CD4-positive, alpha-beta T cell (primary cell): ENCODE measurements around the gene PTPRM. TPM values are rescaled to one million over a fixed set of nuclear protein-coding genes. Genes with fewer than 3 reads are reported as not detected.

Source experiments
- ATAC-seq: fragments of 200-7000 bp; cut with Tn5 transposase; one replicate; pipeline ENCODE4 v1.10.0; 2022; ENCODE audit warnings: mild to moderate bottlenecking; ENCODE audit not compliant: poor library complexity
- CTCF ChIA-PET: fragments of 350-600 bp; sonication (Branson Sonifier 250); formaldehyde crosslinking; loops from one replicate; lab custom pipeline; 2021; ENCODE audit warnings: antibody characterized with exemption, inconsistent platforms; lab: Charles Lee
- POLR2A ChIA-PET: fragments of 350-600 bp; sonication (Branson Sonifier 250); formaldehyde crosslinking; loops from one replicate; lab custom pipeline; 2021; ENCODE audit warnings: antibody characterized with exemption, inconsistent platforms; lab: Charles Lee
- DNase-seq, 14 experiments: peaks; one replicate each; pipeline ENCODE4 v3.0.0-alpha.2; 2013 to 2020; ENCODE audit warnings: mixed read lengths in 2 of 14
- H3K27ac ChIP-seq, 2 donors: one replicate each; pipeline versions ENCODE4 v1.5.1 to v1.7.0; 2013; ENCODE audit warnings: low read length in 2 of 2, low read depth in 1 of 2, mild to moderate bottlenecking in 1 of 2
- H3K27me3 ChIP-seq, 2 experiments: 1 replicate in 1 of 2; 2 replicates in 1 of 2; pipeline versions ENCODE4 v1.6.1 to v1.7.0; 2013; ENCODE audit warnings: low read length in 2 of 2, control low read depth in 1 of 2, mild to moderate bottlenecking in 1 of 2, moderate library complexity in 1 of 2; ENCODE audit not compliant: insufficient read depth in 2 of 2, control insufficient read depth in 1 of 2
- H3K36me3 ChIP-seq: one replicate; pipeline ENCODE4 v1.6.1; 2013; ENCODE audit warnings: low read length, control low read depth; ENCODE audit not compliant: insufficient read depth
- H3K4me1 ChIP-seq: one replicate; pipeline ENCODE4 v1.6.1; 2013; ENCODE audit warnings: low read length, control low read depth; ENCODE audit not compliant: insufficient read depth
- H3K4me3 ChIP-seq: one replicate; pipeline ENCODE4 v1.5.1; 2013; ENCODE audit warnings: mild to moderate bottlenecking, low read length, moderate library complexity
- H3K9me3 ChIP-seq, 2 experiments: 1 replicate in 1 of 2; 2 replicates in 1 of 2; pipeline versions ENCODE4 v1.6.1 to v1.7.0; 2013; ENCODE audit warnings: low read length in 2 of 2, mild to moderate bottlenecking in 2 of 2, control low read depth in 1 of 2, moderate library complexity in 1 of 2; ENCODE audit not compliant: control insufficient read depth in 1 of 2, insufficient read depth in 1 of 2
- H3K27ac Mint-ChIP-seq: one replicate; pipeline ENCODE4 v1.8.0; 2020; ENCODE audit warnings: mixed read lengths
- H3K27me3 Mint-ChIP-seq: one replicate; pipeline ENCODE4 v1.8.0; 2021; ENCODE audit warnings: mixed read lengths
- H3K36me3 Mint-ChIP-seq: one replicate; pipeline ENCODE4 v1.8.0; 2021; ENCODE audit warnings: low read depth, mixed read lengths
- H3K4me1 Mint-ChIP-seq: one replicate; pipeline ENCODE4 v1.8.0; 2021; ENCODE audit warnings: low read depth, mixed read lengths
- H3K4me3 Mint-ChIP-seq: one replicate; pipeline ENCODE4 v1.8.0; 2020; ENCODE audit warnings: mild to moderate bottlenecking, mixed read lengths
- H3K9me3 Mint-ChIP-seq: one replicate; pipeline ENCODE4 v1.8.0; 2020; ENCODE audit warnings: mixed read lengths
- intact Hi-C, 2 experiments: fragments of 100-400 bp; cut with DNase I in 1 of 2; cut with micrococcal nuclease in 1 of 2; formaldehyde crosslinking; loops; one replicate each; pipeline versions ENCODE4 v1.15.1 to v1.9.0; 2023 to 2025; cut with DNase I, micrococcal nuclease
- total RNA-seq, 174 experiments: library from RNA in 2 of 174; stranded (reverse) in 2 of 174; gene quantifications; one replicate each; pipeline ENCODE4 v1.2.3 and lab custom pipeline; 2021 to 2026
- TF ChIP-seq, protein P1 (sequence below): fragments of 200-600 bp; IDR thresholded peaks from one replicate; pipeline ENCODE4 v1.8.0; 2022; ENCODE audit warnings: antibody characterized with exemption, mild to moderate bottlenecking

PTPRM gene
- total RNA-seq, 2 experiments from 2014 or later = 21.7 to 21.9 TPM

DNA sequence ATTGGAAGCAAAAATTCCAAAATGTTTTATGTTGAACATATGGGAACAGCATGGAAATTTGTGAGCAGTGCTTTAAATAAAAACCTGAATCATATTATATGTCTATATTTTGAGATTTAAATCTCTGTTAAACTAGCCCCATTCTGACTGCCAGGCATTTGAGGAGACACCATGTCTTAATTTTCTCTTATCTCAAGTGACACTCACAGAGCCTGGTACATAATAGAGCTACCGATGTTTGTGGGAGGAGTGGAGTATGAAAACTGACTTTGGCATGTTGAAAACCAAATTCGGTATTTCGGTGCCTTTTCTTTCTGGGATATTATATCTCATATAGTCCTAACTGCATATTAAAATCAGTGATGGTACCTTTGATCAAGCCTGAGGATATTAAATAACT is 124.1 kb downstream of the PTPRM start:
- Histone ChIP-seq H3K4me3 (no peak overlapping the region), H3K9me3 (peaks cover 0 to 5% of the 10 kb centered on the region in 2 experiments), H3K27me3 (no peaks in the 10 kb centered on the region), H3K4me1 (no peaks in the 10 kb centered on the region), H3K27ac (no peak overlapping the region), H3K36me3 (no peaks in the 10 kb centered on the region)
- Mint-ChIP-seq H3K36me3 (no peaks in the 10 kb centered on the region), H3K4me3 (no peak overlapping the region), H3K27me3 (no peaks in the 10 kb centered on the region), H3K9me3 (no peaks in the 10 kb centered on the region), H3K27ac (no peak overlapping the region), H3K4me1 (no peaks in the 10 kb centered on the region)
- intact Hi-C loops = no loop called here
- ChIA-PET CTCF (no interaction called here), POLR2A (no interaction called here)
- DNase-seq (no peak), ATAC-seq (no peak)
- TF ChIP-seq, protein P1, sequence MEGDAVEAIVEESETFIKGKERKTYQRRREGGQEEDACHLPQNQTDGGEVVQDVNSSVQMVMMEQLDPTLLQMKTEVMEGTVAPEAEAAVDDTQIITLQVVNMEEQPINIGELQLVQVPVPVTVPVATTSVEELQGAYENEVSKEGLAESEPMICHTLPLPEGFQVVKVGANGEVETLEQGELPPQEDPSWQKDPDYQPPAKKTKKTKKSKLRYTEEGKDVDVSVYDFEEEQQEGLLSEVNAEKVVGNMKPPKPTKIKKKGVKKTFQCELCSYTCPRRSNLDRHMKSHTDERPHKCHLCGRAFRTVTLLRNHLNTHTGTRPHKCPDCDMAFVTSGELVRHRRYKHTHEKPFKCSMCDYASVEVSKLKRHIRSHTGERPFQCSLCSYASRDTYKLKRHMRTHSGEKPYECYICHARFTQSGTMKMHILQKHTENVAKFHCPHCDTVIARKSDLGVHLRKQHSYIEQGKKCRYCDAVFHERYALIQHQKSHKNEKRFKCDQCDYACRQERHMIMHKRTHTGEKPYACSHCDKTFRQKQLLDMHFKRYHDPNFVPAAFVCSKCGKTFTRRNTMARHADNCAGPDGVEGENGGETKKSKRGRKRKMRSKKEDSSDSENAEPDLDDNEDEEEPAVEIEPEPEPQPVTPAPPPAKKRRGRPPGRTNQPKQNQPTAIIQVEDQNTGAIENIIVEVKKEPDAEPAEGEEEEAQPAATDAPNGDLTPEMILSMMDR = no peak

GRCh38 chr18:7696780-7697179 is 129.7 kb downstream of the PTPRM start:
- Histone ChIP-seq H3K9me3 (peaks cover 0 to 5% of the 10 kb centered on the region in 2 experiments), H3K4me3 (no peak overlapping the region), H3K36me3 (no peaks in the 10 kb centered on the region), H3K27ac (no peak overlapping the region), H3K4me1 (no peaks in the 10 kb centered on the region), H3K27me3 (no peaks in the 10 kb centered on the region)
- no peak overlapping the region for H3K27ac Mint-ChIP-seq
- no peaks in the 10 kb centered on the region for H3K4me1 Mint-ChIP-seq
- H3K9me3 Mint-ChIP-seq = no peaks in the 10 kb centered on the region
- CTCF ChIA-PET = no interaction called here
- H3K36me3 Mint-ChIP-seq = no peaks in the 10 kb centered on the region
- no peak overlapping the region for H3K4me3 Mint-ChIP-seq
- POLR2A ChIA-PET = no interaction called here
- intact Hi-C loops = no loop called here
- DNase-seq (no peak), ATAC-seq (no peak)
- no peaks in the 10 kb centered on the region for H3K27me3 Mint-ChIP-seq
- TF ChIP-seq, protein P1 = no peak

GRCh38 chr18:7697306-7697705 is 130.2 kb downstream of the PTPRM start:
- Histone ChIP-seq H3K36me3 (no peaks in the 10 kb centered on the region), H3K27me3 (no peaks in the 10 kb centered on the region), H3K4me3 (no peak overlapping the region), H3K27ac (no peak overlapping the region), H3K4me1 (no peaks in the 10 kb centered on the region), H3K9me3 (peaks cover 0 to 5% of the 10 kb centered on the region in 2 experiments)
- H3K9me3 Mint-ChIP-seq = no peaks in the 10 kb centered on the region
- DNase-seq (no peak), ATAC-seq (no peak)
- no peaks in the 10 kb centered on the region for H3K27me3 Mint-ChIP-seq
- H3K27ac Mint-ChIP-seq = no peak overlapping the region
- TF ChIP-seq, protein P1 = no peak
- H3K4me3 Mint-ChIP-seq = no peak overlapping the region
- H3K36me3 Mint-ChIP-seq = no peaks in the 10 kb centered on the region
- CTCF ChIA-PET = no interaction called here
- POLR2A ChIA-PET = no interaction called here
- no peaks in the 10 kb centered on the region for H3K4me1 Mint-ChIP-seq
- intact Hi-C loops = no loop called here
